ENCODE data around the gene NR3C1. TPM values are rescaled to one million over a fixed set of nuclear protein-coding genes. Genes with fewer than 3 reads are reported as not detected.

NR3C1 gene
- total RNA-seq, 1 experiment from 2014 or later, result 31.4 TPM

- Histone ChIP-seq H4K91ac (ENCODE audit: insufficient read length, low read depth, low read length) (no peak overlapping the region), H3K79me2 (ENCODE audit: insufficient read depth, low read length) (no peaks in the 10 kb centered on the region), H2BK15ac (ENCODE audit: low read depth, low read length) (no peak overlapping the region), H2BK5ac (ENCODE audit: insufficient read length, low read length) (no peak overlapping the region), H4K20me1 (ENCODE audit: control insufficient read depth, insufficient read depth, insufficient read length) (no peaks in the 10 kb centered on the region), H3K27me3 (ENCODE audit: insufficient read depth, low read length) (no peaks in the 10 kb centered on the region), H3K14ac (ENCODE audit: insufficient read depth, low read length) (no peak overlapping the region), H3K56ac (ENCODE audit: insufficient read length, low read depth, low read length) (no peak overlapping the region), H3K9ac (ENCODE audit: extremely low read depth, insufficient read length, low read length) (no peak overlapping the region), H2AFZ (ENCODE audit: low read length) (no peak overlapping the region), H3K4ac (ENCODE audit: low read depth, low read length) (no peak overlapping the region), H2BK120ac (ENCODE audit: low read depth, low read length, poor library complexity, severe bottlenecking) (no peak overlapping the region), H4K8ac (replicated peaks; ENCODE audit: insufficient read length, low read depth, low read length) (no peak overlapping the region), H2AK5ac (ENCODE audit: insufficient read length, low read length) (no peak overlapping the region), H4K5ac (ENCODE audit: insufficient read length, low read depth, low read length) (no peak overlapping the region), H3K9me3 (ENCODE audit: control insufficient read depth, low read depth, low read length) (no peaks in the 10 kb centered on the region), H3T11ph (ENCODE audit: low read length) (no peak overlapping the region), H3K23me2 (ENCODE audit: insufficient read length, low read depth, low read length, poor library complexity, severe bottlenecking) (no peaks in the 10 kb centered on the region), H3K23ac (ENCODE audit: insufficient read length, low read depth, low read length) (no peak overlapping the region), H3K4me1 (ENCODE audit: insufficient read depth, low read length) (no peaks in the 10 kb centered on the region; the same call in 1 of the 2 replicates), H3K4me2 (ENCODE audit: insufficient read depth, insufficient read length, low read length) (no peak overlapping the region), H2BK12ac (ENCODE audit: insufficient read length, low read depth, low read length) (no peak overlapping the region), H2BK20ac (ENCODE audit: low read depth, low read length, poor library complexity, severe bottlenecking) (no peak overlapping the region), H3K18ac (ENCODE audit: insufficient read length, low read depth, low read length) (no peak overlapping the region), H3K27ac (ENCODE audit: insufficient read length, low read depth, low read length) (no peak overlapping the region), H3K79me1 (ENCODE audit: insufficient read depth, low read depth, low read length, poor library complexity, severe bottlenecking) (no peaks in the 10 kb centered on the region)
- Mint-ChIP-seq H3K27me3 (ENCODE audit: low read depth) (no peaks in the 10 kb centered on the region), H3K36me3 (ENCODE audit: insufficient read depth in 1 of 3, low read depth in 3 of 3) (peaks cover 0 to 4% (median 1%) of the 10 kb centered on the region in 3 experiments; a peak in 4 of 7 replicates), H3K4me3 (no peak overlapping the region), H3K27ac (no peak overlapping the region), H3K9me3 (no peaks in the 10 kb centered on the region), H3K4me1 (peaks cover 20 to 23% of the 10 kb centered on the region in 2 experiments)
- no CpG with 5 or more reads among the region's 2 CpGs for WGBS (ENCODE audit: extremely low coverage, insufficient read length, low lambda C conversion rate)
- TF ChIP-seq CTCF (conservative IDR thresholded peaks at IDR 0.05), result no peak
- DNase-seq, result no peak
Observed at GRCh38 chr5:143343042-143343441, 60.4 kb downstream of the NR3C1 start.

Data from H9 (cell line).